ENCODE data around the gene GALNS.
"Not testable (repeated sequence)": the region's sequence is repeated elsewhere in the genome, so short reads cannot be mapped to it uniquely, and the experiment has no call there.

GALNS gene

DNA sequence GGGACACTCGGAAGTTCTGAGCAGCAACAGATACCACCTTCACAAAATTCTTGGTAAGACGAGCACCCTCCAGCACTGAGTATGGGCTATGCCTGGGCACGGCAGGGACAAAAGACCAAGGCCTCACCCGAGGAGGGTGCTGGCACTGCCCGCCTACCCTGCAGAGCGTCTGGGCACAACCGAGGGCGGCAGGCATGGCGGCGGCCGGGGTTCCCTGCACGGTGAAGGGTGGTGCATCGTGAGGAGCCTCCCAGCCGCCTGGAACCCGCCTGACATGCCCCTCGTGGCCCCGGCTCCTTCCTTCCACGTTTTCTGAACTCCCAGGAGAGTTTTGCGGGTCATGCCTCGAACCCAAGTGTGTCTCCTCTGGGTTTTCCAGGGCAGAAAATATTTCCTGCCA is 18.9 kb downstream of the GALNS start:
- no peak for DNase-seq (ENCODE audit: low spot score)

DNA sequence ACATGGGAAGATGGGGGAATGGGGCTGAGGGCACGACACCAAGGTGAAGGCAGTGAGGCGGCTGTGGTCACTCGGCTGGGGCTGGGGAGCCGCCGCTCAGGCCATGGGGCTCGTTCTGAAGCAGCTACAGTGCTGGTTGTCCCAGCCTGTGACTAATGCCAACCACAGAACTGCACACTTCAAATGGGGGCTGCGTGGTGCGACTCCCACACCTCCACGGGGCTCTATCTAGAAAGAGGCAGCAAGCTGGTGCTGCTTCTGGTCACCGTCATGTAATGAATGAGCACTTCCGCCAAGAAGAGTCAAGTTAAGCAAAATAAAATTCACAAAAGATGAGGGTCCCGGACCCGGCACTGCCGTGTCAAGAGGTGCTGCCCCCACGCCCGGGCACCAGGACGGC is 20.0 kb downstream of the GALNS start:
- no peak for DNase-seq (ENCODE audit: low spot score)

DNA sequence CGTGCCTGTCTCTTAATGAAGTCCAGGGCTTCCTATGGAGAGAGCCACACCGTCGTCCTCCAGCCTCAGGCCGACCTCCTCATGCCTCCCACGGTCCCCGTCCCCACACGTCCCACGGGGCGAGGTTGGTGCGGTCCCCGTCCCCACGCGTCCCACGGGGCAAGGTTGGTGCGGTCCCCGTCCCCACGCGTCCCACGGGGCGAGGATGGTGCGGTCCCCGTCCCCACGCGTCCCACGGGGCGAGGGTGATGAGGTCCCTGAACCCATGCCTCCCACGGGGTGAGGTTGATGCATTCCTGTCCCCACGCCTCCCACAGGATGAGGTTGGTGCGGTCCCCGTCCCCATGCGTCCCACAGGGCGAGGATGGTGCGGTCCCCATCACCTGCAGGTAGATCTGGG is 20.9 kb downstream of the GALNS start:
- no peak for DNase-seq (ENCODE audit: low spot score)

DNA sequence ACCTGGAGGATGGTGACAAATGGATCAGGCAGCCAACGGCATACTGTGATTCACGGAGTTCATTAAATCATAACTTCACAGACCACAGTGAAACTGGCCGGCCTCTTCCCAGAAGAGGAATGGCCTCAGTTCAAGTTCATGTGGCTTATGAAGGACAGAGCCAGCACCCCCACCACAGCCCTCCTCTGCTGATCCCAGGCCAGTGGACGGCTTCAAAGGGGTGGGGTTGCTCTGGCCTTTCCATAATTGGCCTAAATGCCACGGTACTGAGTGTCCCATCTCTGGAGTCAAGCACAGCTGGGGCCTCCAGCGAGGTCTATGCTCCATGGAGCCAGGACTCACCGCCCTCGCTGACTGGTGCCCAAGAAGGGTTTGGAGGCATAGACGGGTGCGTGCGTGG is 21.4 kb downstream of the GALNS start:
- DNase-seq (ENCODE audit: low spot score) = no peak

DNA sequence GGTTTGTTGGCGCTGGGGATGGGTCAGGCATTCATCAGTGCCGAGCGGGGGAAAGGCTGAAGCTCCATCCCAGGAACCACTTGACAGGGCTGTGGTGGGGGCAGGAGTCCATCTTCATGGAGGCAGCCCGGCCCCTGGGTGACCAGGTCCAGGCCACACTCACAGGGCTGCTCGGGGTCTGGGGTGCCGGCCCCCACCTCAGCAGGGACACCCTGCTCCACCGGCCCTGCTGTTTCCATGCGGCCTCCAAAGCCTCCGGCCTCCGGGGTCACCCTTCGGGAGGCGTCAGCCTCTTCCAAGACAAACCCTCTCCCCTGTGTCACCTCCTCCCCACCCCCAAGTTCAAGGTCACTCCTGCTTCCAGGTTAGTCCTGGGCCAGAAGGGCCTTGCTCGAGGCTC is 22.1 kb downstream of the GALNS start:
- DNase-seq (ENCODE audit: low spot score) = no peak

DNA sequence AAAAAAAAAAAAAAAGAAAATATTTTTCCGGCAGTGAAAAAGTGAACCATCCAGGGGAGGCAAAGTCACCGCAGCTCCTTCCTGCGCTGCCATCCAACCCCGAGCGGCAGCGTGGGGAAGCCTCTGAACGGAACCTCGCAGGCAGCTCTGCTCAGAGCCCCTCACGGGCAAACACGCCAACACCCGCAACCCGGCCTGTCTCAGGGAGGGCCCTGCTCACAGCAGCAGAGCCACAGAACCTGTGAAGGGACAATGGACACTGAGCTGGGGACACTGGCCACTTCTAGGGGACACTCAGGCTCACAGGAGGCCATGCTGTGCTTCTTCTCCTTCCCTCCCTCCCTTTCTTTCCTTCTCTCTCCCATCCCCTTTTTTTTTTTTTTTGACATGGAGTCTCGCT is 23.7 kb downstream of the GALNS start:
- no peak for DNase-seq (ENCODE audit: low spot score)

DNA sequence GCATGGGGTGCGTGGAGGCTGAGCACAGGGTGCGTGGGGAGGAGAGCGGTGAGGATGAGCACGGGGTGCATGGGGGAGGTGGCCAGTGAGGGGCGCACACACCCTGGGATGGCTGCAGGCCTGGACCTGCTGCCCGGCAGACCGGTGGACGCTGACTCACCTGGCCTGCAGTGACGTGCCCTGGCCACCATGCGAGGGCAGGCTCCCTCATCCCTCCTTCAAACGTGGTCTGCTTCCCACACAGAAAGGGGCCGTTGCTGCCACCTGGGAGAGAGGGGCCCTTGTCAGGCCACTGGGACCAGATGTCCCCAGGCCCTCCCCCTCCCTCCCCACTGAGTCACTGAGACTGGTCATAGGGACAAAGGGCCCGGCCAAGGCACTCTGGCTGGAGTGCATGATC is 24.9 kb downstream of the GALNS start:
- no peak for DNase-seq (ENCODE audit: low spot score)

DNA sequence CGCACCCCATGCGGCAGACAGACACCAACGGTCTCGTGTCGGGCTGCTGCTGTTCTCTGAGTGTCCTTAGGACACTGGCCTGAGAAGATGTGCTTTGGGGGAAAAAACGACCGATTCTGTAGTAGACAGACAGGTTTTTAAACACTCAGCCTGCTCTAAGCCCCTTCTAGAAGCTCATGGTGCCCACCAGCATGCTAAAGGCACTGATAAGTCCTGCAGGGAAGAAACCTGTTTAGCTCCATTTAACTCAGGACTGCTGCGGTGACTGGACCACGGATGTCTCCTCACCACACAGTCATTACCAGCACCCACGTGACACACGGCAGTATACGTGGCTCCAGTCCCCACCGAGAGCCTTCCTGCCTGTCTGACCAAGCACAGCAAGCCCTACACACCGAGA is 26.0 kb downstream of the GALNS start:
- DNase-seq (ENCODE audit: low spot score) = no peak

DNA sequence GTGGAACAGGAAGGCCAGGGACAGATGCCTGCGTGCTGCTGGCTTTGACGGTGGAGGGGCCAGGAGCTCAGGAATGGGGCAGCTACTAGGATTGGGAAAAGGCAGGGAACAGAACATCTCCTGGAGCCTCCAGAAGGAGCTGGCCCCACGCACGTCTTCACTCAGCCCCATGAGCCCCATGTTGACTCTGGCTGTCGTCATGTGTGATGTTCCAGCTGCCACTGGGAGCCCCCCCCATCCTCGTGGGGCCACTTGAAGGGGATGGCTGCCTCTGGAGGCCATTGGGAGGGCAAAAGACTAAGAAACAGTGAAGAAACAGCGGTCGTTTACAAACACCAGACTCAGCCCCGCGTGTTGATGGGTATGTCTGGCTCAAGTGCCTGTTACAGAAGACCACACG is 26.5 kb downstream of the GALNS start:
- DNase-seq (ENCODE audit: low spot score) = no peak

DNA sequence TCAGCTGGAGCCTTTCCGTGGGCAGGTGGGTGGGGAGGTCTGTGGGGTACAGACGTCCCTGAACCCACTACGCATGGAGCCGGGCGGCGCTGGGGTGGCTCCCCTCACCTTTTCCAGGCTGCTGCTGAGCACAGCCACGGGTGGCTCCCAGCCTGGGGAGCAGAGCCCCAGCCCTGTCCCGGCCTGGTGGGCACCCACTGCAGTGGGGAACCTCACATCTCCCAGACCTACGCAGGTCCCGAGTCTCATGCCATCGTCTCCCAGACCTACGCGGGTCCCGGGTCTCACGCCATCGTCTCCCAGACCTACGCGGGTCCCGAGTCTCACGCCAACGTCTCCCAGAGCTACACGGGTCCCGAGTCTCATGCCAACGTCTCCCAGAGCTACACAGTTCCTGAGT is 28.0 kb downstream of the GALNS start:
- no peak for DNase-seq (ENCODE audit: low spot score)

DNA sequence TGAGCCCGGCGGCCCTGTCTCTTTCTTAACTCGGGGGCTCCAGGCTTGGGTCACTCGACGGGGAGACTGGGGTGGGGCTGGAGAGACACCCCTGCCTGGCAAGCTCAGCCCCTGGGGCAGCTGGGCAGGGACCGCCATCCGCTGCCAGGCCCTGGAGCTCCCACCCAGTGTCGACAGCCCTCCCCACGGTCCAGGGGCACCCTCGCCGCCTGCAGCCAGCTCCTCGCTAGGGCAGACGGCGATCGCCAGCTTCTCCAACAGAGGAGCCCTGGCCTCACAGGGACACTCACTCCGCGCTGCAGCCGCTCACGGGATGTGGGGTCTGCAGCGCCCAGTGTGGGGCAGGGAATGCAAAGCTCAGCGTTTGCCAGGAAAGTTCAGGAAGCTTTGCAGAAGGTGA is 29.0 kb downstream of the GALNS start:
- no peak for DNase-seq (ENCODE audit: low spot score)

DNA sequence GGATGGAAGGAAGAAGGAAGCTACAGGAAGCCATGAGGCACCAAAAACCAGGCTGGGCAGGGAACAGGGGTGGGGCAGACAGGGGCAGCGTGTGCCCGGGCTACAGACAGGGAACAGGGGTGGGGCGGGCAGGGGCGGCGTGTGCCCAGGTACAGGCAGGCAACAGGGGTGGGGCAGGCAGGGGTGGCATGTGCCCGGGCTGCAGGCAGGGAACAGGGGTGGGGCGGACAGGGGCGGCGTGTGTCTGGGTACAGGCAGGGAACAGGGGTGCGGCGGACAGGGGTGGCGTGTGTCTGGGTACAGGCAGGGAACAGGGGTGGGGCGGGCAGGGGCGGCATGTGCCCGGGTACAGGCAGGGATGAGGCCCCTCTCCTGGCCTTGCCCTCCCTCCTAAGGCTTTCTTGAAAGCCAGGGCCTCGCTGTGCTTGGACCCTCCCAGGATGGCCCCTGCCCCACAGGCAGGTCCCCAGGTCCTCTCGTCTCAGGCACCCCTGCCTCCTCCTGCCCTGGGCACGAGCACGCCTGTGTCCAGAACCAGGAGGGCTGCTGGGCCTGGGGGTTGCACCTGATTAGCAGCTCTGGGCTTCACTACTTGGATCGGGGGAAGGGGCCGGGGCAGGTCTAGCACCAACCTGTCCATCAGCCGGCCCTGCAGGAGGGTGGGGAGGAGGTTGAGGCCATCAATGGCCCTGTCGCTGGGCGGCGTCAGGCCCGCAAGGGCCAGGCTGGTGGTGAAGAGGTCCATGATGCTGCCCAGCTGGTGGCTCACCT is 30.5 kb downstream of the GALNS start:
- no peak for DNase-seq (ENCODE audit: low spot score)

DNA sequence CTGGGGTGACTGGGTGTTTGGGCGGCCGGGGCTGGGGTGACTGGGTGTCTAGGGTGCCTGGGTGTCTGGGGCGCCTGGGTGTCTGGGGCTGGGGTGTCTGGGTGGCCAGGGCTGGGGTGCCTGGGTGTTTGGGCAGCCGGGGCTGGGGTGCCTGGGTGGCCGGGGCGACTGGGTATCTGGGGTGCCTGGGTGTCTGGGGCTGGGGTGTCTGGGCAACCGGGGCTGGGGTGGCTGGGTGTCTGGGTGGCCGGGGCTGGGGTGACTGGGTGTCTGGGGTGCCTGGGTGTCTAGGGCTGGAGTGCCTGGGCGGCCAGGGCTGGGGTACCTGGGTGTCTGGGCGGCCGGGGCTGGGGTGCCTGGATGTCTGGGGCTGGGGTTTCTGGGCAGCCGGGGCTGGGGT is 31.6 kb downstream of the GALNS start:
- DNase-seq (ENCODE audit: low spot score) = no peak

DNA sequence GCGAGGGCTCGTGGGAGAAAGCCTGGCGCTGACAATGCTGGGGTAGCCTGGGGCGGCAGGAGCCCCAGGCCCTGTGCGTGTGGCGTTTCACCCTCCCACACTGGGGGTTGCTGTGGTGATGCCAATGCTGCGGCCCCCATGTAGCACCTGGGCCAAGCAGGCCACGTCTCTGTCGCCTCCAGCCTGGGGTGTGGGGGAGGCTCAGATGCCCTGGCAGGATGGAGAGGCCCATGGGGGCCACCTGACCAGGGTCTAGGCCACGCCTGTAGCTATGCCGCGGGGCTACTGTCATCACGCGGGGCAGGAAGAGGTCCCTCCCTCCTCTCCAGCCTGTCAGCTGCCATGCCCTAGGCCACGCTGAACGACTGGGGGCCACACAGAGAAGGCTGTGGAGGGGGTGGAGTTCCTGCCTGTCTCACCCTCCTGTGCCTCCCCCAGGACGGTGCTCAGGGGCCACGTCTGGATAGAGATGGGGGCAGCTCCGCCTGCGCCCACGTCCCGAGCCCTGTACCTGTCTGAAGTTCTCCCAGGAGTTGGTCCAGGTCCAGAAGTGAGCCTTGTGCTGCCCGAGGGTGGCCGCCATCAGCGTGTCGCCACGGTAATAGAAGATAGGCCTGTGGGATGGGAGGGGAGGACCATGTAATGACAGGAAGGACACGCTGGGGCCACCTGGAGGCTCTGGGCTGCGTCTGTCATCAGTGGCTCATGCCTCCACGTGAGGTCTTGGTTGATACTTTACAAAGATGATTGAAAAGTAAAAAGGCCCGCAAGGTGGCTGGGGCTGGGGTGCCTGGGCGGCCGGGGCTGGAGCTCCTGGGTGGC is 32.3 kb downstream of the GALNS start:
- no peak for DNase-seq (ENCODE audit: low spot score)

DNA sequence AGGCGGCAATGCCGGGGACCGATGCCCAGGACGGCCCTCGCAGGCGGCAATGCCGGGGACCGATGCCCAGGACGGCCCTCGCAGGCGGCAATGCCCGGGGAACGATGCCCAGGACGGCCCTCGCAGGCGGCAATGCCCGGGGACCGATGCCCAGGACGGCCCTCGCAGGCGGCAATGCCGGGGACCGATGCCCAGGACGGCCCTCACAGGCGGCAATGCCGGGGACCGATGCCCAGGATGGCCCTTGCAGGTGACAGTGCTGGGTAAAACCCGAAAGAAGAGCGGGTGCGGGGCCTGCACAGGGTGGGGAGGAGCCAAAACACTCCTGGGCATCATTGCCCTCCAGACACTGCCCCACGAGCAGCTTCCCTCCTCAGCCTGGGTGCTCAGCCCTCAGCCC is 33.1 kb downstream of the GALNS start:
- DNase-seq (ENCODE audit: low spot score) = not testable (repeated sequence)

DNA sequence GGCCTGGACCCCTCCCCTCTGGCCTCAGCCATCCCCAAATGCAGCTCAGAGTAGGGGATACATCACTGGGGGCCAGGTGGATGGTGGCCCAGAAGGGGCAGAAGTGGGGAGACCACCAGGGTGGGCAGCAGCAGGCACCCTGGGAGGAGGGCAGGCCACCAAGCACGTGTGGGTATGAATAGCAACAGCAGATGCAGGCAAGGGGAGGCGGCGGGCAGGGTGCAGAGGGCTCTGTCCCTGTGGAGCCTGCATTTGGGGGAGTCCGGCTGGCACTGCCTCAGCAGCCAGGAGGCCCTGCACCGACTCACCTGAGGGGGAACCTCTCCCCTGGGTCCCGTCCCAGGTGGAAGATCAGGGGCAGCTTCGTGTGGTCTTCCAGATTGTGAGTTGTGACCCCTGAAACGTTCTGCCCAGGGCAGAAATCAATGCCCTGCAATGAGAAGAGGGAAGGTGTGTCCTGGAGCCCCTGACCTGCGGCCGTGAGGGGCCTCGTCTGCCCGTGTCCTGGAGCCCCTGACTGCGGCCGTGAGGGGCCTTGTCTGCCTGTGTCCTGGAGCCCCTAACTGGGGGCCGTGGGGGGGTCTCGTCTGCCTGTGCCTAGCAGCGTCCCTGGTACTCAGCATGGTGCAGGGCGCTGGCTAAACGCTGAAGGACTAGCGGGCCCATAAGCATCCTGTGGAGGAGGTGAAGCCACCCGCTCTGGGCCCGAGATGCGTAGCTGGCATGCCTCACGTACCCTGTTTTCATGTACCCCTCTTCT is 34.3 kb downstream of the GALNS start:
- no peak for DNase-seq (ENCODE audit: low spot score)

DNA sequence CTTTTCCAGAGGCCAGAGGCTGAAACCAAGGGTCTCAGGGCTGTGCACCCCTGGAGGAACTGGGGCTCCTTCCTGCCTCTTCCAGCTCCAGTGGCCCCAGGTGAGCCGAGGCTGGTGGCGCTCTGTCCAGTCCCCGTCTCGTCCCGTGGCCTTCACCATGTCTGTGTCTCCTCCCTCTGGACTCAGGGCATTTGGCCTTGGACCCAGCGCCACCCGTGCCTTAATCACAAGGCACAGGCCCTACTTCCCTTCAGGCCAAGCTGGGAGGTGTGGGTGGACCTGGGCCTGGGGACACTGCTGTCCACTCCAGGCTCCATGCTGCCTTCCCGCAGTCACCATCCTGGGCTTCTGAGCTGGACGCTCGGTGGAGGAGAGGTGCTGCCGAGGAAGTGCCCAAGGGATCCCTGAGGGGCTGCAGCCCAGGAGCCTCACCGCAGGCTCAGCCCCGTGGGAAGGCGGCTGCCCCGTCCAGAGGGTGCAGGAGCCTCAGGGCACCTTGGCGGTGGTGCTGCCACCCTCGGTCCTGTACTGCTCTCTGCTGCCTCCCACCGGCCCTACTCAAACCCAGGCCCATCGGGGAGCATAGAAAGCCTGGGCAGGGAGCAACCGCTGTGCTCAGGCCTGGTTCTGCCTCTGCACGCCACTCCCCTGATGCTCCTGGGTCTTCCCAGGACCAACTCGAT is 35.4 kb downstream of the GALNS start:
- no peak for DNase-seq (ENCODE audit: low spot score)

DNA sequence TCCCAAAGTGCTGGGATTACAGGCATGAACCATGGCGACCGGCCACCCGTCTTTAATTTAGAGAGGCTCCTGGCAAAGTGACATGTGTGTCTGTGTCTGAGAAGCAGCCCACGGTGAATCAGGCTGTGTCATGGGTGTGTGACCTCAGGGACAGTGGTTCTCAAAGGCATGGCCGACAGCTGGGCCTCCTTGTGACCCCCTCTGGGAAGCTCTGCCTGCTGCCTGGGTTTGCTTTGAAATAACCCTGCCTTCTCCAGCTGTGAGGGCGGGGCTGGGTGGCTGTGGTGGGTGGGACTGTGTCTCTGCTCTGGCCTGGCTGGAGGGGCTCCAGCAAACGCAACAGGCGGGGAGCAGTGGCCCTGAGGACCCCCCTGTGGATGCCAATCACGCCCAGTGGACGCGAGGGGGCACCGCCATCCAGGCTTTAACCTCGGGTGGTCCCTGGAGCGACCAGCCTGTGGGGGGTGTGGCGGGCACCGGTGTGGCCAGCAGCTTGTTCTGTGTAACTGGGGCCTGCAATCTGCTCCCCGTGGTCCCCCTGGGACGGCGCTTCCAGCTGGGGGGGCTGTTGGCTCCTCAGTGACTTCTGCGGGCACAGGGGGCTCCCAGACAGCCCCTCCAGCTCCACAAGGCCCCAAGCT is 36.2 kb downstream of the GALNS start:
- no peak for DNase-seq (ENCODE audit: low spot score)

DNA sequence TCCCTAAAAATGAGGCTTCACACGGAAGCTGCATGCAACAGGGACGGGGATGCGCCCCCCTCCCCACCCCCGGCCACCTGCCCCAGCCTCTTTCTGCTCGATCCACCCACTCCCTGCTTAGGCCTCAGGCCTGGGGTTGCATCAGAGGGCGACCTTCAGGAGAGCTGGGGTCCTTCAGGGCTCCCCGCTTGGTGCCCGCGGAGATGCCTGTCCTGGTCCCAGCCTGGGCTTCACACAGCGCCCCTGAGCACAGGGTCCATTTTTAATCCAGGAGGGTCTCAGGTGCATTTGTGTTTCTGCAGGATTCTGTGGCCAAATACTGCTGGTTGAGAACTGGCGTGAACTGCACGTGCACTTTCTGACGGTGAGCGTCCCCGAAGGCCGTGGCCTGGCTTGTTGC is 37.6 kb downstream of the GALNS start:
- DNase-seq (ENCODE audit: low spot score) = no peak

DNA sequence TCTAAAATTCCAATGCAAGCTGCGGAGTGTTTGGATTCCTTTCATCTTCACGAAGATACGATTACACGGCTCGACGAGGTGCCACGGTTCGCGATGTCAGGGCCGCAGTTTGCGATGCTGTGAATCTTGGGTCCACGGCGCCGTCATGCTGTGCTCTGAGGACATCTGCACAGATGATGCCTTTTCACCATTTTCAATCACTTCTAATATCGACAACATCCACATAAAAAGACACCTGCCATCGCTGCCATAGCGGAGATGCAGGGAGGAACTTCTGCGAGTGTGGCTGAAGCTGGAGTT is 38.2 kb downstream of the GALNS start:
- no peak for DNase-seq (ENCODE audit: low spot score)

DNA sequence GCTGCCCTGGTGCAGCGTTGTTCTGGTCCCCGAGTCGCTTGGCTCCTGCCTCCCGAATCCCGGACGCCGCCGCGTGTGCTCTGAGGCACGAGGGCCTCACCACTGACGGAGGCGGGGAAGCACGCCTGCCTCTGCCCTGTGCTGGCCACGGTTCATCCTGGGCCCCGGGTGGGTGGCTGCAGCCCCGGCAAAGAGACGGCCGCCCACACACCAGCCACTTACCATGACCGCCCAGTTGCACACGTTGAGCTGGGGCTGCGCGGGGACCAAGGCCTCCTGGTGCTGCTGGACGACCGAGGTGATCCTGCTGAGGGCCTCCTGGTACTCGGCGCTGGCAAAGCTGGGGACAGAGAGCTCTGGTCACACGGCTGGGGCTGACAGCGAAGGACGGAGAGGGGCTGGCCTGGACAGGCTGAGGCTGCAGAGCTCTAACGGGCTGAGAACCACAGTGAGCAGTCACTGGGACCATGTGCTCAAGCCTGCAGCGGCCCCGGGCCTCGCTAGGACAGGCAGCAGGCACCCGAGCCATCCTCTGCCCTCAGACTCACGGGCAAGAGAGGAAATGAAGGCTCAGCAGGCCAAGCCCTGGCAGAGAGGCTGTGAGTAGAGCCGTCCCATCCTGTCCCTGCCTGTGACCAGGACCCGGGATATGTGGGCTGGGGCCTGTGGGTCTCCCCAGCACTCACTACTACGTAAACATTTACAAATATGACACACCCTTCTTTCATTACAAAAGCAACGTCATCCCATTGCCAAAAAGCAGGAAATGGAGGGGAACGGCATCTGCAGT is 38.8 kb downstream of the GALNS start:
- DNase-seq (ENCODE audit: low spot score) = no peak
